Ascending aorta (tissue), 2 donors: Measurements from ENCODE around the gene TSHZ3. TPM values are rescaled to one million over a fixed set of nuclear protein-coding genes. Genes with fewer than 3 reads are reported as not detected.

Experiments used
- DNase-seq, 2 donors: peaks; one replicate each; pipeline ENCODE4 v3.0.0-alpha.2; 2019; ENCODE audit warnings: low spot score in 2 of 2
- H3K27ac ChIP-seq, 2 donors: fragments of 200-600 bp; sonication (generic); one replicate each; pipeline ENCODE4 v1.5.1; 2016 to 2017; ENCODE audit warnings: mild to moderate bottlenecking in 1 of 2
- H3K27me3 ChIP-seq: fragments of 200-600 bp; sonication (generic); one replicate; pipeline ENCODE4 v1.5.1; 2017
- H3K36me3 ChIP-seq, 2 donors: fragments of 200-600 bp; sonication (generic); one replicate each; pipeline ENCODE4 v1.5.1; 2016
- H3K4me1 ChIP-seq, 2 donors: fragments of 200-600 bp; sonication (generic); one replicate each; pipeline ENCODE4 v1.5.1; 2016 to 2017; ENCODE audit warnings: mild to moderate bottlenecking in 1 of 2
- H3K4me3 ChIP-seq, 2 donors: fragments of 200-600 bp; sonication (generic); one replicate each; pipeline ENCODE4 v1.5.1; 2016 to 2017; ENCODE audit warnings: mild to moderate bottlenecking in 1 of 2
- H3K9me3 ChIP-seq, 2 donors: fragments of 200-600 bp; sonication (generic); one replicate each; pipeline ENCODE4 v1.5.1; 2016
- intact Hi-C: fragments of 100-400 bp; cut with DNase I; formaldehyde crosslinking; loops from one replicate; pipeline ENCODE4 v1.15.1; 2023
- total RNA-seq: library from RNA; depleted of rRNA; stranded (reverse); fragments of >200 nt; gene quantifications from one replicate; pipeline ENCODE4 v1.1.0, GENCODE V29; 2016
- TF ChIP-seq, protein P1 (sequence below), 3 experiments: fragments of 200-600 bp in 2 of 3; fragments of 450-650 bp in 1 of 3; sonication (generic) in 2 of 3; IDR thresholded peaks; one replicate each; pipeline ENCODE4 v1.5.1; 2016 to 2019; ENCODE audit warnings: antibody characterized with exemption in 3 of 3, mild to moderate bottlenecking in 1 of 3, moderate library complexity in 1 of 3

Gene TSHZ3
- total RNA-seq, 1 donor from 2014 or later: 9.9 TPM

DNA sequence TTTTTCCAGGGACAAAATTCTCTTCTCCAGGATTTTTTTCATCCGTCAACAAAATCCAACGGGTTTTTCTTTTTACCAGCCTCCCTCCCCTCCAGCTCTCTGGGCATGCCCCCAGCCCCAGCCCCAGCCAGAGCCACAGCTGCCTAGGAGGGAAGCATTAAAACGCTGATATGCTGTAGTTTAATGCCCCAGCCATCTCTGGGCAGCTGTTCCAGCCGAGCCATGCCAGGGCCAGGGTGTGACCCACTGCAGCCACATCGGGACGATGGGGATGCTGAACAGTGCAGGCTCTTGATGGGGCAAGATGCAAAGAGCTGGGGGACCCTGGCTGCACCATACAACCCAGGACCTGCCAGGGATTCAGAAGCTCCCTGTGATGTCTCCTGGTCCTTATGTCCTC lies 32.1 kb downstream of the TSHZ3 start:
- no peaks in the 10 kb centered on the region for H3K27me3 ChIP-seq
- intact Hi-C loops: no loop called here
- no peak overlapping the region for H3K4me3 ChIP-seq
- H3K27ac ChIP-seq: no peak overlapping the region
- H3K4me1 ChIP-seq: peaks cover 0 to 2% of the 10 kb centered on the region in 2 donors
- H3K9me3 ChIP-seq: no peaks in the 10 kb centered on the region
- no peaks in the 10 kb centered on the region for H3K36me3 ChIP-seq
- DNase-seq: no peak
- TF ChIP-seq, protein P1, sequence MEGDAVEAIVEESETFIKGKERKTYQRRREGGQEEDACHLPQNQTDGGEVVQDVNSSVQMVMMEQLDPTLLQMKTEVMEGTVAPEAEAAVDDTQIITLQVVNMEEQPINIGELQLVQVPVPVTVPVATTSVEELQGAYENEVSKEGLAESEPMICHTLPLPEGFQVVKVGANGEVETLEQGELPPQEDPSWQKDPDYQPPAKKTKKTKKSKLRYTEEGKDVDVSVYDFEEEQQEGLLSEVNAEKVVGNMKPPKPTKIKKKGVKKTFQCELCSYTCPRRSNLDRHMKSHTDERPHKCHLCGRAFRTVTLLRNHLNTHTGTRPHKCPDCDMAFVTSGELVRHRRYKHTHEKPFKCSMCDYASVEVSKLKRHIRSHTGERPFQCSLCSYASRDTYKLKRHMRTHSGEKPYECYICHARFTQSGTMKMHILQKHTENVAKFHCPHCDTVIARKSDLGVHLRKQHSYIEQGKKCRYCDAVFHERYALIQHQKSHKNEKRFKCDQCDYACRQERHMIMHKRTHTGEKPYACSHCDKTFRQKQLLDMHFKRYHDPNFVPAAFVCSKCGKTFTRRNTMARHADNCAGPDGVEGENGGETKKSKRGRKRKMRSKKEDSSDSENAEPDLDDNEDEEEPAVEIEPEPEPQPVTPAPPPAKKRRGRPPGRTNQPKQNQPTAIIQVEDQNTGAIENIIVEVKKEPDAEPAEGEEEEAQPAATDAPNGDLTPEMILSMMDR (IDR thresholded peaks at IDR 0.05): no peak

DNA sequence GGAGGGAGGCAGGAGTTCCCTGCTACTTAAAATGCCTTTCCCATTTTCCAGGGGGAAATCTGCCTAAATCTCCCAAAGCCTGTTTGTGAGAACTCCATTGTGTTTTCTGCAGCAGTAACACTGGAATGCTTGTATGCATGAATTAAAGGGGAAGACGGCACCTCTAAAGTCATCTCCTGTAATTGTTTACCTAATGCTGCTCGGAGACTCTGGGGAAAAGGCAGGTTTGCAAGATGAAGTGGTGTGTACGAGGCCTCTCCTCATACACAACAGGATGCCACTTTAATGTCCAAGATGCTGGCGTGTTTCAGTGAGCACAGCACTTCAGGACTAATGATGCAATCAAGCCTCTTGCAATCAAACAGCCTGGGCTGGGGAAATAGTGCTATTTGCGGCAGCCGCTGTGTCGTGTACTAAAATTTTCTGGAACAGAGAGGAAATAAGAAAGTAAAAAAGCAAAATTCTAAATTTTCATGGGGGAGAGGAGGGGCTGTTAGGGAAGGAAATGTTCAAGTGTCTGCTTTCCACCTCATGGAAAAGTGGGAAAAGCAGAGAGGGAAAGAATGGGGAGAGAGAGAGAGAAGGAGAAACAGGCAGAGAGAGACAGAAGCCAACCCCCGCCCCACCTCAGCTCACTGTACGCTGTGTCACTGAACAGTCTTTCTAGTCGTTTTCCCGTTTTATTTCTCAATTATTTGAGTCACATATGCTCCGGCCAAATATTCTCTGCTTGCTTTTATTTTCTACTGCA lies 32.9 kb downstream of the TSHZ3 start:
- Histone ChIP-seq H3K4me1 (peaks cover 0 to 2% of the 10 kb centered on the region in 2 donors), H3K36me3 (no peaks in the 10 kb centered on the region), H3K27ac (no peak overlapping the region), H3K27me3 (no peaks in the 10 kb centered on the region), H3K9me3 (no peaks in the 10 kb centered on the region), H3K4me3 (no peak overlapping the region)
- TF ChIP-seq, protein P1 (IDR thresholded peaks at IDR 0.05): no peak
- intact Hi-C loops: no loop called here
- peak in 1 of 2 donors; percentile 70 for DNase-seq

DNA sequence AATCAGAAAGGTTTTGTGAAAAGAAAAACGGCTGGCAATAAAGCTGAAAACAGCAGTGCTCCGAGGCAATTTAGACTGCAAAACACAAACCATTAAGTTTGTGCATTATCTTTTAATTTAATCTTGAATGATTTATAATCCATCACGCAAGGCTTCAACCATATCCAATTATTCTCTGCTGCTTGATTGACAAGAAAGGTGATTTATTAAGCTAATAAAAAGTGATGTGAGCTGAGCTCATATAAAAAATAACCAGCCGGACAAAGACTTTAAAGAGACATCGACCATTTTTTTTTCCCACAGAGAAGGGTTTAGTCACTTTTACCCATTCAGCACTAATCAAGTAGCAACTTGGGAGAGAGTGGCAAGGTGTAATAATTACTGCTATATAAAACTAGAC lies 33.6 kb downstream of the TSHZ3 start:
- no peaks in the 10 kb centered on the region for H3K36me3 ChIP-seq
- no peak for DNase-seq
- TF ChIP-seq, protein P1 (IDR thresholded peaks at IDR 0.05): no peak
- no peaks in the 10 kb centered on the region for H3K27me3 ChIP-seq
- no peak overlapping the region for H3K27ac ChIP-seq
- intact Hi-C loops: no loop called here
- H3K9me3 ChIP-seq: no peaks in the 10 kb centered on the region
- H3K4me1 ChIP-seq: peaks cover 0 to 2% of the 10 kb centered on the region in 2 donors
- no peak overlapping the region for H3K4me3 ChIP-seq

DNA sequence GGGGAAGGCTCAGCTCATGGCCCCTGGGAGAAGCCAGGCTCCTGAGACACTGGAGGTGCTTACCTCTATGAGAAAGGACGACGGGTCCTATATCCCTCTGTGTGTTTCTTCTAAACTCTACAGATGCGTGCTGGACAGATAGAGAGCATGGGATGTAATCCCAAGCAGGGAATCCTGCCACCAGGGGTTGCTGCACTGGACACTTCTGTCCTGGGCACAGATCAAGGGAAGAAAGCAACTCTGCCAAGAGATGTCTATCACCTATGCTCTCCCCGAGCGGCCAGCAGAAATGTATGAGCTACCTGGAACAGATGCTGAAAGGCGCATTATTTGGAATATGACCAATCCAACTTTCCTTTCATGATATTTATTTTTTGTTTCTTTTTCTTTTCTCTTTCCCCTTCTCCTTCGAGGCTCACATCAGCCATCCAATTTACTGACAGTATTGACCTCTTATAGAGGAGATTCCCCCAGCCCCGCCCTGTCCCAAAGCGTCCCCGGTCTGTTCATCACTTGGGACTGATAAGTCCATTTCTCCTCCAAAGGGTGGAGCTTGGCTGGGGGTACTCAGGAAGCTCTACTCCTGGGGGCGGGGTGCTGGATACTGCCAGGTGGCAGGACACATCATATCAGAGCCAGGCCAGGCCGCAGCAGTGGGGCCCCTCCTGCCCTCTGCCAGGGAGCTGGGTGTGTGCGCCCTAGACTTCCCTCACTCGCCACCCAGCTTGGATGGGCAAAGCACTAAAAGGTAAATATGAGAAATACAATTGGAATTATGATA lies 34.2 kb downstream of the TSHZ3 start:
- H3K27ac ChIP-seq: no peak overlapping the region

DNA sequence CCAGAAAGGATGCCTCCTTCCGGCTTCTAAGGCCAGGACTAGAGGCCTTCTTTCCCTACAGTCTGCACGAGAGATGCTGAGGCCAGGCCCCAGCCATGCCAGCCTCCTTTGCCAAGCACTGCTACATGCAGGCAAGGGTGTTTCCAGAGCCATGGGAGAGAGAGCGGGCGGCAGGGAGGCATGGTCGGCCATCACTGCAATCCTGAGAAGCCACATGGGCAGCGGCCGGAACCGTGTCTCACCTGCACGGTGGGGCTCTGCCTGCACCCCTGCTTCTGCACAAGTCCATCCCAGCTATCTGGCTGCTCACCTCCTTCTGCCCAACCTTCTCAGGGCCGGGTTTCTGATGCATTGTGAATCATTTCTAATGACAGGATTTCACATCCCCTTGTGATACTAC lies 35.1 kb downstream of the TSHZ3 start:
- intact Hi-C loops: no loop called here
- TF ChIP-seq, protein P1 (IDR thresholded peaks at IDR 0.05): no peak
- H3K4me1 ChIP-seq: peaks cover 0 to 2% of the 10 kb centered on the region in 2 donors

More for the DNA sequence above, 34.2 kb downstream of the TSHZ3 start:
- Histone ChIP-seq H3K27me3 (no peaks in the 10 kb centered on the region), H3K9me3 (no peaks in the 10 kb centered on the region), H3K4me1 (peaks cover 0 to 2% of the 10 kb centered on the region in 2 donors), H3K36me3 (no peaks in the 10 kb centered on the region), H3K4me3 (no peak overlapping the region)
- TF ChIP-seq, protein P1 (IDR thresholded peaks at IDR 0.05): no peak
- DNase-seq: no peak
- intact Hi-C loops: no loop called here

More for the DNA sequence above, 35.1 kb downstream of the TSHZ3 start:
- no peaks in the 10 kb centered on the region for H3K36me3 ChIP-seq
- no peaks in the 10 kb centered on the region for H3K27me3 ChIP-seq
- no peak overlapping the region for H3K4me3 ChIP-seq
- no peak overlapping the region for H3K27ac ChIP-seq
- DNase-seq: no peak
- H3K9me3 ChIP-seq: no peaks in the 10 kb centered on the region
